ENCODE results near the gene UNC5C. TPM values are rescaled to one million over a fixed set of nuclear protein-coding genes. Genes with fewer than 3 reads are reported as not detected.

The UNC5C gene
- total RNA-seq, 1 donor from 2014 or later: 0.97 TPM

- H3K27ac Mint-ChIP-seq (ENCODE audit: unreplicated experiment): no peak overlapping the region
- no peak for TF ChIP-seq CTCF (IDR thresholded peaks at IDR 0.05; ENCODE audit: unreplicated experiment)
- H3K4me3 Mint-ChIP-seq (ENCODE audit: unreplicated experiment): no peak overlapping the region
- no peak for DNase-seq (ENCODE audit: low spot score)
- H3K36me3 Mint-ChIP-seq (ENCODE audit: low read depth, unreplicated experiment): no peaks in the 10 kb centered on the region
- no peaks in the 10 kb centered on the region for H3K9me3 Mint-ChIP-seq (ENCODE audit: unreplicated experiment)
- H3K4me1 Mint-ChIP-seq (ENCODE audit: unreplicated experiment): no peaks in the 10 kb centered on the region
- H3K27me3 Mint-ChIP-seq (ENCODE audit: unreplicated experiment): no peaks in the 10 kb centered on the region
These were observed 116.3 kb downstream of the UNC5C start for GRCh38 chr4:95432466-95432865.

GRCh38 chr4:95431678-95432077 lies 117.1 kb downstream of the UNC5C start:
- TF ChIP-seq CTCF (IDR thresholded peaks at IDR 0.05; ENCODE audit: unreplicated experiment): no peak
- Mint-ChIP-seq H3K36me3 (ENCODE audit: low read depth, unreplicated experiment) (no peaks in the 10 kb centered on the region), H3K27ac (ENCODE audit: unreplicated experiment) (no peak overlapping the region), H3K9me3 (ENCODE audit: unreplicated experiment) (no peaks in the 10 kb centered on the region), H3K27me3 (ENCODE audit: unreplicated experiment) (no peaks in the 10 kb centered on the region), H3K4me3 (ENCODE audit: unreplicated experiment) (no peak overlapping the region), H3K4me1 (ENCODE audit: unreplicated experiment) (no peaks in the 10 kb centered on the region)
- no peak for DNase-seq (ENCODE audit: low spot score)

GRCh38 chr4:95429416-95429815 lies 119.4 kb downstream of the UNC5C start:
- Mint-ChIP-seq H3K4me3 (ENCODE audit: unreplicated experiment) (no peak overlapping the region), H3K9me3 (ENCODE audit: unreplicated experiment) (no peaks in the 10 kb centered on the region), H3K4me1 (ENCODE audit: unreplicated experiment) (no peaks in the 10 kb centered on the region), H3K27ac (ENCODE audit: unreplicated experiment) (no peak overlapping the region), H3K27me3 (ENCODE audit: unreplicated experiment) (no peaks in the 10 kb centered on the region), H3K36me3 (ENCODE audit: low read depth, unreplicated experiment) (no peaks in the 10 kb centered on the region)
- no peak for DNase-seq (ENCODE audit: low spot score)
- no peak for TF ChIP-seq CTCF (IDR thresholded peaks at IDR 0.05; ENCODE audit: unreplicated experiment)

- no peaks in the 10 kb centered on the region for H3K4me1 Mint-ChIP-seq (ENCODE audit: unreplicated experiment)
- no peak for TF ChIP-seq CTCF (IDR thresholded peaks at IDR 0.05; ENCODE audit: unreplicated experiment)
- no peaks in the 10 kb centered on the region for H3K27me3 Mint-ChIP-seq (ENCODE audit: unreplicated experiment)
- H3K36me3 Mint-ChIP-seq (ENCODE audit: low read depth, unreplicated experiment): no peaks in the 10 kb centered on the region
- H3K9me3 Mint-ChIP-seq (ENCODE audit: unreplicated experiment): no peaks in the 10 kb centered on the region
- no peak overlapping the region for H3K4me3 Mint-ChIP-seq (ENCODE audit: unreplicated experiment)
- no peak overlapping the region for H3K27ac Mint-ChIP-seq (ENCODE audit: unreplicated experiment)
- DNase-seq (ENCODE audit: low spot score): no peak
These were observed 120.3 kb downstream of the UNC5C start for GRCh38 chr4:95428291-95429070.

- H3K36me3 Mint-ChIP-seq (ENCODE audit: low read depth, unreplicated experiment): no peaks in the 10 kb centered on the region
- no peaks in the 10 kb centered on the region for H3K9me3 Mint-ChIP-seq (ENCODE audit: unreplicated experiment)
- no peak overlapping the region for H3K27ac Mint-ChIP-seq (ENCODE audit: unreplicated experiment)
- H3K4me1 Mint-ChIP-seq (ENCODE audit: unreplicated experiment): no peaks in the 10 kb centered on the region
- no peak for TF ChIP-seq CTCF (IDR thresholded peaks at IDR 0.05; ENCODE audit: unreplicated experiment)
- no peak for DNase-seq (ENCODE audit: low spot score)
- no peaks in the 10 kb centered on the region for H3K27me3 Mint-ChIP-seq (ENCODE audit: unreplicated experiment)
- no peak overlapping the region for H3K4me3 Mint-ChIP-seq (ENCODE audit: unreplicated experiment)
These were observed 122.3 kb downstream of the UNC5C start for GRCh38 chr4:95426455-95426854.
